H9 (cell line): ENCODE data around the gene CTCF. TPM values are rescaled to one million over a fixed set of nuclear protein-coding genes. Genes with fewer than 3 reads are reported as not detected.

ENCODE experiments used
- DNase-seq: peaks from one replicate; pipeline ENCODE4 v3.0.0-alpha.2; 2017
- H2AFZ ChIP-seq: one replicate; pipeline ENCODE4 v1.6.1; 2013; ENCODE audit warnings: mild to moderate bottlenecking, low read length, control low read depth, moderate library complexity
- H2AK5ac ChIP-seq: 2 replicates; pipeline ENCODE4 v1.6.1; 2013; ENCODE audit warnings: low read length, control low read depth, mixed read lengths; ENCODE audit not compliant: insufficient read length
- H2BK120ac ChIP-seq: one replicate; pipeline ENCODE4 v1.6.1; 2013; ENCODE audit warnings: low read depth, mild to moderate bottlenecking, low read length, control low read depth, inconsistent platforms; ENCODE audit not compliant: poor library complexity, severe bottlenecking
- H2BK12ac ChIP-seq: 2 replicates; pipeline ENCODE4 v1.6.1; 2013; ENCODE audit warnings: low read length, control low read depth, mixed read lengths, low read depth; ENCODE audit not compliant: insufficient read length
- H2BK15ac ChIP-seq: 2 replicates; pipeline ENCODE4 v1.6.1; 2013; ENCODE audit warnings: low read depth, low read length, control low read depth
- H2BK20ac ChIP-seq: one replicate; pipeline ENCODE4 v1.6.1; 2013; ENCODE audit warnings: low read depth, mild to moderate bottlenecking, low read length, control low read depth, inconsistent platforms; ENCODE audit not compliant: poor library complexity, severe bottlenecking
- H2BK5ac ChIP-seq: 2 replicates; pipeline ENCODE4 v1.6.1; 2013; ENCODE audit warnings: low read length, control low read depth, mixed read lengths; ENCODE audit not compliant: insufficient read length
- H3K14ac ChIP-seq: 2 replicates; pipeline ENCODE4 v1.6.1; 2013; ENCODE audit warnings: low read length, control low read depth; ENCODE audit not compliant: insufficient read depth
- H3K18ac ChIP-seq: 2 replicates; pipeline ENCODE4 v1.6.1; 2013; ENCODE audit warnings: low read depth, mild to moderate bottlenecking, mixed read lengths, low read length, control low read depth; ENCODE audit not compliant: insufficient read length
- H3K23ac ChIP-seq: 2 replicates; pipeline ENCODE4 v1.6.1; 2013; ENCODE audit warnings: low read length, control low read depth, mixed read lengths, low read depth; ENCODE audit not compliant: insufficient read length
- H3K23me2 ChIP-seq: 2 replicates; pipeline ENCODE4 v1.6.1; 2013; ENCODE audit warnings: low read depth, mild to moderate bottlenecking, mixed read lengths, low read length, control low read depth; ENCODE audit not compliant: insufficient read length, poor library complexity, severe bottlenecking
- H3K27ac ChIP-seq: 2 replicates; pipeline ENCODE4 v1.5.1; 2013; ENCODE audit warnings: low read length, control low read depth, mixed read lengths, low read depth; ENCODE audit not compliant: insufficient read length
- H3K27me3 ChIP-seq: 2 replicates; pipeline ENCODE4 v1.6.1; 2013; ENCODE audit warnings: low read length, control low read depth, inconsistent platforms; ENCODE audit not compliant: insufficient read depth
- H3K4ac ChIP-seq: 2 replicates; pipeline ENCODE4 v1.6.1; 2013; ENCODE audit warnings: low read depth, mild to moderate bottlenecking, control low read depth, inconsistent platforms, low read length, moderate library complexity
- H3K4me1 ChIP-seq: 2 replicates; pipeline ENCODE4 v1.6.1; 2013; ENCODE audit warnings: low read length, control low read depth, inconsistent platforms; ENCODE audit not compliant: insufficient read depth
- H3K4me2 ChIP-seq: 2 replicates; pipeline ENCODE4 v1.6.1; 2013; ENCODE audit warnings: low read length, control low read depth, mixed read lengths; ENCODE audit not compliant: insufficient read length, insufficient read depth
- H3K56ac ChIP-seq: 2 replicates; pipeline ENCODE4 v1.6.1; 2013; ENCODE audit warnings: low read depth, mild to moderate bottlenecking, mixed read lengths, low read length, control low read depth; ENCODE audit not compliant: insufficient read length
- H3K79me1 ChIP-seq: 2 replicates; pipeline ENCODE4 v1.6.1; 2013; ENCODE audit warnings: low read depth, mild to moderate bottlenecking, moderate library complexity, low read length, control low read depth, inconsistent platforms; ENCODE audit not compliant: insufficient read depth, poor library complexity, severe bottlenecking
- H3K79me2 ChIP-seq: 2 replicates; pipeline ENCODE4 v1.6.1; 2013; ENCODE audit warnings: low read length, control low read depth, inconsistent platforms; ENCODE audit not compliant: insufficient read depth
- H3K9ac ChIP-seq: 2 replicates; pipeline ENCODE4 v1.6.1; 2013; ENCODE audit warnings: low read length, control low read depth, mixed read lengths; ENCODE audit not compliant: insufficient read length; ENCODE audit errors: extremely low read depth
- H3K9me3 ChIP-seq: one replicate; pipeline ENCODE4 v1.6.1; 2013; ENCODE audit warnings: low read depth, low read length, inconsistent platforms; ENCODE audit not compliant: control insufficient read depth
- H3T11ph ChIP-seq: one replicate; pipeline ENCODE4 v1.6.1; 2013; ENCODE audit warnings: mild to moderate bottlenecking, low read length, control low read depth, inconsistent platforms
- H4K20me1 ChIP-seq: one replicate; pipeline ENCODE4 v1.6.1; 2013; ENCODE audit not compliant: control insufficient read depth, insufficient read length, insufficient read depth
- H4K5ac ChIP-seq: 2 replicates; pipeline ENCODE4 v1.6.1; 2013; ENCODE audit warnings: low read depth, mild to moderate bottlenecking, mixed read lengths, low read length, control low read depth; ENCODE audit not compliant: insufficient read length
- H4K8ac ChIP-seq: replicated peaks from 2 replicates; pipeline ENCODE4 v1.6.1; 2013; ENCODE audit warnings: low read length, control low read depth, mixed read lengths, low read depth; ENCODE audit not compliant: insufficient read length
- H4K91ac ChIP-seq: 2 replicates; pipeline ENCODE4 v1.6.1; 2013; ENCODE audit warnings: low read depth, mild to moderate bottlenecking, moderate library complexity, mixed read lengths, low read length, control low read depth; ENCODE audit not compliant: insufficient read length
- H3K27ac Mint-ChIP-seq, 3 experiments: 2 replicates in 2 of 3; 3 replicates in 1 of 3; pipeline ENCODE4 v1.8.0; 2020 to 2021; ENCODE audit warnings: mixed read lengths in 3 of 3, mild to moderate bottlenecking in 1 of 3, moderate library complexity in 1 of 3
- H3K27me3 Mint-ChIP-seq: 2 replicates; pipeline ENCODE4 v1.8.0; 2021; ENCODE audit warnings: low read depth, mild to moderate bottlenecking, moderate library complexity, mixed read lengths
- H3K36me3 Mint-ChIP-seq, 3 experiments: 2 replicates in 2 of 3; 3 replicates in 1 of 3; pipeline ENCODE4 v1.8.0; 2020 to 2021; ENCODE audit warnings: low read depth in 3 of 3, mixed read lengths in 3 of 3; ENCODE audit not compliant: insufficient read depth in 1 of 3
- H3K4me1 Mint-ChIP-seq, 2 experiments: 2 replicates each; pipeline ENCODE4 v1.8.0; 2020; ENCODE audit warnings: mixed read lengths in 2 of 2
- H3K4me3 Mint-ChIP-seq, 2 experiments: 2 replicates in 1 of 2; 3 replicates in 1 of 2; pipeline ENCODE4 v1.8.0; 2020 to 2021; ENCODE audit warnings: mild to moderate bottlenecking in 2 of 2, mixed read lengths in 2 of 2, moderate library complexity in 1 of 2
- H3K9me3 Mint-ChIP-seq, 2 experiments: 2 replicates in 1 of 2; 3 replicates in 1 of 2; pipeline ENCODE4 v1.8.0; 2020; ENCODE audit warnings: mild to moderate bottlenecking in 2 of 2, mixed read lengths in 2 of 2, moderate library complexity in 1 of 2
- WGBS: extraction: QIAGEN DNeasy Blood & Tissue Kit; methylation state at CpG from one replicate; pipeline ENCODE4 v1.1.7; 2013; ENCODE audit warnings: missing lambda C conversion rate, low lambda C conversion rate, mixed read lengths; ENCODE audit not compliant: insufficient read length; ENCODE audit errors: extremely low coverage; 5-methylcytosine and 5-hydroxymethylcytosine counted together
- total RNA-seq: library from RNA; stranded (reverse); gene quantifications from 2 replicates; pipeline ENCODE4 v1.2.1, GENCODE V29; 2021
- TF ChIP-seq, protein P1 (sequence below): fragments of 200-600 bp; sonication (generic); conservative IDR thresholded peaks from 3 replicates; pipeline ENCODE4 v1.8.0; 2021; ENCODE audit warnings: antibody characterized with exemption, mild to moderate bottlenecking

The CTCF gene
- total RNA-seq, 1 experiment from 2014 or later: 87.3 TPM

- no CpG with 5 or more reads among the region's 20 CpGs for WGBS
- Histone ChIP-seq H4K20me1 (no peaks in the 10 kb centered on the region), H2AFZ (no peak overlapping the region)
These were observed 1.6 kb downstream of the CTCF start for GRCh38 chr16:67563708-67564468.

More at GRCh38 chr16:67563708-67564468, 1.6 kb downstream of the CTCF start:
- peak overlapping the region; percentile 95 for H3K9ac ChIP-seq
- H3K23ac ChIP-seq: no peak overlapping the region
- no peak overlapping the region for H2AK5ac ChIP-seq
- no peak overlapping the region for H2BK15ac ChIP-seq
- no peak overlapping the region for H3K56ac ChIP-seq
- peak overlapping the region; percentile 68 for H3K18ac ChIP-seq
- no peak overlapping the region for H2BK5ac ChIP-seq
- no peaks in the 10 kb centered on the region for H3K79me1 ChIP-seq
- TF ChIP-seq, protein P1, sequence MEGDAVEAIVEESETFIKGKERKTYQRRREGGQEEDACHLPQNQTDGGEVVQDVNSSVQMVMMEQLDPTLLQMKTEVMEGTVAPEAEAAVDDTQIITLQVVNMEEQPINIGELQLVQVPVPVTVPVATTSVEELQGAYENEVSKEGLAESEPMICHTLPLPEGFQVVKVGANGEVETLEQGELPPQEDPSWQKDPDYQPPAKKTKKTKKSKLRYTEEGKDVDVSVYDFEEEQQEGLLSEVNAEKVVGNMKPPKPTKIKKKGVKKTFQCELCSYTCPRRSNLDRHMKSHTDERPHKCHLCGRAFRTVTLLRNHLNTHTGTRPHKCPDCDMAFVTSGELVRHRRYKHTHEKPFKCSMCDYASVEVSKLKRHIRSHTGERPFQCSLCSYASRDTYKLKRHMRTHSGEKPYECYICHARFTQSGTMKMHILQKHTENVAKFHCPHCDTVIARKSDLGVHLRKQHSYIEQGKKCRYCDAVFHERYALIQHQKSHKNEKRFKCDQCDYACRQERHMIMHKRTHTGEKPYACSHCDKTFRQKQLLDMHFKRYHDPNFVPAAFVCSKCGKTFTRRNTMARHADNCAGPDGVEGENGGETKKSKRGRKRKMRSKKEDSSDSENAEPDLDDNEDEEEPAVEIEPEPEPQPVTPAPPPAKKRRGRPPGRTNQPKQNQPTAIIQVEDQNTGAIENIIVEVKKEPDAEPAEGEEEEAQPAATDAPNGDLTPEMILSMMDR: no peak
- Mint-ChIP-seq H3K36me3 (peaks cover 0 to 8% (median 4%) of the 10 kb centered on the region in 3 experiments; a peak in 3 of 7 replicates), H3K27me3 (no peaks in the 10 kb centered on the region), H3K4me3 (peak overlapping the region; percentile 87 to 88), H3K4me1 (peaks cover 17 to 25% of the 10 kb centered on the region in 2 experiments), H3K9me3 (no peaks in the 10 kb centered on the region), H3K27ac (peak overlapping the region; percentile 93 to 98 (median 95))
- peak overlapping the region; percentile 93; the same call in 1 of the 2 replicates for H3K14ac ChIP-seq
- peak overlapping the region; percentile 78 for H3K27ac ChIP-seq
- no peaks in the 10 kb centered on the region for H3K9me3 ChIP-seq
- peaks cover 40% of the 10 kb centered on the region; the same call in 1 of the 2 replicates for H3K79me2 ChIP-seq
- H3T11ph ChIP-seq: no peak overlapping the region
- peak overlapping the region; percentile 94 for H3K4me2 ChIP-seq
- H3K23me2 ChIP-seq: peaks cover 12% of the 10 kb centered on the region
- no peak overlapping the region for H2BK120ac ChIP-seq
- 0 out of 2 replicates have a peak, but pooled peaks cover 3% of the 10 kb centered on the region for H3K4me1 ChIP-seq
- no peak for DNase-seq
- H2BK12ac ChIP-seq: no peak overlapping the region
- no peak overlapping the region for H4K5ac ChIP-seq
- no peak overlapping the region for H2BK20ac ChIP-seq
- H4K91ac ChIP-seq: no peak overlapping the region
- no peaks in the 10 kb centered on the region for H3K27me3 ChIP-seq
- no peak overlapping the region for H3K4ac ChIP-seq
- H4K8ac ChIP-seq: no peak overlapping the region
